ENCODE measurements around the gene SPR.
A peak's percentile ranks its signal among the peaks of the same experiment; 100 is the strongest.

- TF ChIP-seq CTCF (IDR thresholded peaks at IDR 0.05) (peak; percentile 88 to 100 (median 100)), POLR2A (IDR thresholded peaks at IDR 0.05) (no peak)
Measured at GRCh38 chr2:72862239-72862988, 24.8 kb upstream of the SPR start.

Measured in right lobe of liver (tissue), 4 donors.